ENCODE measurements around the gene GALT. TPM values are rescaled to one million over a fixed set of nuclear protein-coding genes. Genes with fewer than 3 reads are reported as not detected.

GALT gene
- total and polyA plus RNA-seq, 2 of the 13 experiments (the other 11 are each of a cell fraction or from before 2014, with no cell fraction given), result 40.4 to 46.3 TPM

GRCh38 chr9:34637356-34638137, 8.9 kb upstream of the GALT start, which contains the start of gene SIGMAR1 (continued):
- TF ChIP-seq ZNF770 (CRISPR knock-in tag; IDR thresholded peaks at IDR 0.05) (0 out of 2 replicates have a peak, but pooled peaks have one; percentile 52), ZFX (CRISPR knock-in tag; IDR thresholded peaks at IDR 0.05; ENCODE audit: low read depth) (peak; percentile 96), ZSCAN12 (CRISPR knock-in tag; IDR thresholded peaks at IDR 0.05) (0 out of 2 replicates have a peak, but pooled peaks have one; percentile 9), SOX5 (CRISPR knock-in tag; IDR thresholded peaks at IDR 0.05; ENCODE audit: borderline replicate concordance) (0 out of 2 replicates have a peak, but pooled peaks have one; percentile 31), ZNF570 (CRISPR knock-in tag; IDR thresholded peaks at IDR 0.05; ENCODE audit: borderline replicate concordance) (no peak), ZNF260 (CRISPR knock-in tag; IDR thresholded peaks at IDR 0.05; ENCODE audit: borderline replicate concordance, low read depth) (no peak), ZGPAT (CRISPR knock-in tag; IDR thresholded peaks at IDR 0.05) (peak; percentile 75), ZNF510 (CRISPR knock-in tag; IDR thresholded peaks at IDR 0.05; ENCODE audit: low read depth) (peak; percentile 45; the same call in 1 of the 2 replicates), SMARCE1 (IDR thresholded peaks at IDR 0.05; ENCODE audit: borderline replicate concordance) (no peak), ZNF709 (CRISPR knock-in tag; IDR thresholded peaks at IDR 0.05) (peak; percentile 73), ZNF556 (CRISPR knock-in tag; IDR thresholded peaks at IDR 0.05; ENCODE audit: borderline replicate concordance) (peak; percentile 18; the same call in 1 of the 2 replicates), JARID2 (CRISPR knock-in tag; IDR thresholded peaks at IDR 0.05; ENCODE audit: insufficient replicate concordance) (no peak), NFIC (IDR thresholded peaks at IDR 0.05; ENCODE audit: low read length) (no peak), ZBTB10 (CRISPR knock-in tag; IDR thresholded peaks at IDR 0.05; ENCODE audit: borderline replicate concordance) (peak; percentile 16; the same call in 1 of the 2 replicates), ATF7-NPFF (CRISPR knock-in tag; IDR thresholded peaks at IDR 0.05; ENCODE audit: low read depth) (peak; percentile 94), IRX3 (CRISPR knock-in tag; IDR thresholded peaks at IDR 0.05; ENCODE audit: borderline replicate concordance, low read depth) (peak; percentile 82), SNAI1 (CRISPR knock-in tag; IDR thresholded peaks at IDR 0.05; ENCODE audit: borderline replicate concordance) (peak; percentile 81; the same call in 1 of the 2 replicates), SYNCRIP (IDR thresholded peaks at IDR 0.05; ENCODE audit: insufficient read depth, low read depth, low read length) (no peak), ZUFSP (CRISPR knock-in tag; IDR thresholded peaks at IDR 0.05; ENCODE audit: borderline replicate concordance) (no peak), SALL2 (CRISPR knock-in tag; IDR thresholded peaks at IDR 0.05) (peak; percentile 81; the same call in 1 of the 2 replicates)

Measured in HepG2 (cell line).